PC-9 (cell line): ENCODE results near the gene CNTNAP2.

ENCODE experiments used
- EZH2 ChIP-seq: fragments of 200-600 bp; sonication (generic); IDR thresholded peaks from 2 replicates; pipeline ENCODE4 v1.8.0; 2017; ENCODE audit warnings: antibody characterized with exemption, low read depth
- TF ChIP-seq, protein P1 (sequence below): fragments of 200-600 bp; sonication (generic); conservative IDR thresholded peaks from 2 replicates; pipeline ENCODE4 v1.6.1; 2017; ENCODE audit warnings: mixed run types, antibody characterized with exemption, mild to moderate bottlenecking, moderate library complexity

DNA sequence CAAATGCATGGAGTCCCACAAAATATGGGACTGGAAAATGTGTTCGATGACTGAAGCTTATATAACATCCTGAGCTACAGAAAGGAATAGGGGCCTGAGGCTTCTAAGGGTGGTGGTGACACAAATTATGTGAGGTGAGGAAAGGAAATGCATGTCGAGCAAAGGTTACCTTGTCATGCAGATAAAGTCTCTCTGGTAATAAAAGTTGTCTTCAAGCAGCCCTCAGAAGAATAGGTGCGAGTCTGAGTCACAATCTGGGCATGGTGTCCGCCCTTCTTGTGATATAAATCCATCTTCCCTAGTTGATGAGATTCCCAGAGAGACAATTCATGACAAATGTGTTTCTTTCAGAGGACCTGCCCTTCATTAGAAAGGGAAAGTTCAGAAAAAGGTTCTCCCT is 1488.7 kb downstream of the CNTNAP2 start:
- TF ChIP-seq EZH2: no peak
- TF ChIP-seq, protein P1, sequence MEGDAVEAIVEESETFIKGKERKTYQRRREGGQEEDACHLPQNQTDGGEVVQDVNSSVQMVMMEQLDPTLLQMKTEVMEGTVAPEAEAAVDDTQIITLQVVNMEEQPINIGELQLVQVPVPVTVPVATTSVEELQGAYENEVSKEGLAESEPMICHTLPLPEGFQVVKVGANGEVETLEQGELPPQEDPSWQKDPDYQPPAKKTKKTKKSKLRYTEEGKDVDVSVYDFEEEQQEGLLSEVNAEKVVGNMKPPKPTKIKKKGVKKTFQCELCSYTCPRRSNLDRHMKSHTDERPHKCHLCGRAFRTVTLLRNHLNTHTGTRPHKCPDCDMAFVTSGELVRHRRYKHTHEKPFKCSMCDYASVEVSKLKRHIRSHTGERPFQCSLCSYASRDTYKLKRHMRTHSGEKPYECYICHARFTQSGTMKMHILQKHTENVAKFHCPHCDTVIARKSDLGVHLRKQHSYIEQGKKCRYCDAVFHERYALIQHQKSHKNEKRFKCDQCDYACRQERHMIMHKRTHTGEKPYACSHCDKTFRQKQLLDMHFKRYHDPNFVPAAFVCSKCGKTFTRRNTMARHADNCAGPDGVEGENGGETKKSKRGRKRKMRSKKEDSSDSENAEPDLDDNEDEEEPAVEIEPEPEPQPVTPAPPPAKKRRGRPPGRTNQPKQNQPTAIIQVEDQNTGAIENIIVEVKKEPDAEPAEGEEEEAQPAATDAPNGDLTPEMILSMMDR: no peak
